NK-92 treated with Interleukin-12 subunit alpha and Interleukin-12 subunit beta, amount 100 ng/mL, for 24 hours (cell line): ENCODE data around the gene PRPF40A.
"Not testable (repeated sequence)": the region's sequence is repeated elsewhere in the genome, so short reads cannot be mapped to it uniquely, and the experiment has no call there.

ENCODE experiments used
- DNase-seq: peaks from one replicate; lab custom pipeline; 2025; lab: John Stamatoyannopoulos, UW

The PRPF40A gene

DNA sequence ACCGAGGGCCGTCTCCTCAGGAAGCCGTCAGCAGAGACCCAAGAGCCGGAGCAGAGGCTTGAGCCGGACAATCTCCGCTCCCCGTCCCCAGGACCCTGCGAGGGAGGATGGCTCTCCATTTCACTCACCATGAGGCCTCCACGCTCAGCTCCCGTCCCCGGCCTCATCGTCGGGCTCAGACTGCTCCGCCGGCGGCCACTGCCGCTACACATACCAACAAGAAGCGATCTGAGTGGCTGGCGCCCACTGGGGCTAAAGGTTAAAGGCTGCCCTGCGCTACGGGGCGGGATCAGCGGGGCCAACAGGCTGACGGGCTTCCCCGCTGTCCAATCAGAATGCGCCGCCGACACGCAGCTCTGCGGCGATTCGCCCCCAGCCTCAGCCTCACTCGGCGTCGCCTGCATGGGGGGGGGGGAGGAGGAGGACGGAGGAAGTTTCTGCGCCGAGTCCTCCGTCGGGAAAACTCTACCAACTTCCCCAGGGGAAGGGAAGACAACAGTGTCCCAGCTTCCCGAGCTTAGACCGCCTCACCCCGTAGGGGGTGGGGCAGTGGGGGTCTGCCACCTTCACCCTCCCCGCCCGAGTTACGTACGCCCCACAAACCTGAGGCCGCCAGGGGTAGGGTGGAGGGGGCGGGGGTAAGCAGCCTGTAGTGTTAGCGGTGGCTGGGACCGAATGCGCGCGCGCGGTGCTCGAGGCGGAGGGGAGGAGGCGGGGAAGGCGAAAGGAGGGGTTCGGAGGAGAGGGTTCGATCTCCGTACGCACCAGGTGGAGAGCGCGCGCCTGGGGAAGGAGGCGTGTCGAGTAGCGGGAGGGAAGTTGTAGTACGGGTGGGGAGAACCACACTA lies at the start of gene PRPF40A:
TSS of gene PRPF40A (minus strand) at position 234 of the 848 bp plus-strand sequence. CDS start at position 212, 22 bp downstream.
- peak; percentile 97 for DNase-seq

DNA sequence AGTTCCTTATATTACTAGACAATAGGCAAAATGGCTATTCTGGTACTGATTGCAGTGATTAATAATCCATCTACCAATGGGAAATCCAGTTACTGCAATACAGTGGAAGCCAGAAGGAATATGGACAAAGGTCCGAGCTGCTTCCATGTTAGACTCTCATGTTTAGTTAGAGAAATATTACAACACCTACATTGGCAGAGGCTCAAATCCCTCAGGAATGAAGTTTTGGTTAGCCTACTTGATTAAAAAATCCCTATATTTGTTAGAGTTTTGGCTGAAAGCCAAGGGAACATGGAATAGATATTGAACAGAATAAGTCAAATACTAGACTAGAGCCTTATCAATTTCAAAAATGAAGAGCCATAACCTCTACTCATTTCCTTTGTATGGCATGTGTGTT lies 49.7 kb upstream of the PRPF40A start:
- no peak for DNase-seq

DNA sequence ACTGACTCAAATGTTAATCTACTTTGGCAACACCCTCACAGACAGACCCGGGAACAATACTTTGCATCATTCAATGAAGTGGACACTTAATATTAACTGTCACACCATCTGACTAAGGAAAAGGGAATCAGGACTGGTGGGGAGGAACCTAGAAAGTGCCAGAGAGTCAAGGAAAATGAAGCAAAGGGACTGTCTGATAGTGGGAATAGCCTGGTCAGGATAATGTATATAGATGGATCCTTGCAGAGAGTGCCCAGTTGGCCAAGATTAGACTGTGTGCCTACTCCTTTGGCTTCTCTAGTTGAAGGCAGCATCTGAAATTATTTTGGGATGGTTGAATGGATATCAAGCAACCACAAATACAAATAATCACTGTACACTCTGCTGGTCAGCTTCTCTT lies 46.4 kb upstream of the PRPF40A start:
- DNase-seq, result no peak

DNA sequence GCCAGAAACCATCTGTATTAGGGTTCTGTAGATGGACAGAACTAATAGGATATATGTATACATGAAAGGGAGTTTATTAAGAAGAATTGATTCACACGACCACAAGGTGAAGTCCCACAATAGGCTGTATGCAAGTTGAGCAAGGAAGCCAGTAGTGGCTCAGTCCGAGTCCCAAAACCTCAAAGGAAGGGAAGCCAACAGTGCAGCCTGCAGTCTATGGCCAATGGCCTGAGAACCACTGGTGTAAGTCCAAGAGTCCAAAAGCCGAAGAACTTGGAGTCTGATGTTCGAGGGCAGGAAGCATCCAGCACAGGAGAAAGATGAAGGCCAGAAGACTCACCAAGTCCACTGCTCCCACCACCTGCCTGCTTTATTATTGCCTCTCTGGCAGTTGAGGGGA lies 45.9 kb upstream of the PRPF40A start:
- DNase-seq, result not testable (repeated sequence)

DNA sequence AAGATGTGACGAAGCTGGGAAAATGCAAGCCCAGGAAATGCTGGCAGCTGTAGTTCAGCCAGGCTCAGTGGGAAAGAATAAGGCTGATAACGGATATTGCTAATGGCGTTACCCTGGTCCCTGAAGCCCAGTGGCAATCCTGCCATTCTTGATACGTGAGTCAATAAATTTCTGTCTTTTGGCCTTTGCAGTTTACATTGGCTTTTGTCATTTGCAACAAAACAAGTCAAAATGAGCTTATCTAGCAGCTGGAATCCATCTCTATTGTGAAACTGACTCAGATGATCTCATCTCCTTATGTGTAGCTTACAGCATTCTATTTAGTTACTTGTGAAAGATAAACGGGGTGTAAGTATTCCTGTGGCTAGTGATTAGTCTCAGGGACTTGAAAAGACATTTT lies 44.9 kb upstream of the PRPF40A start:
- DNase-seq, result no peak

DNA sequence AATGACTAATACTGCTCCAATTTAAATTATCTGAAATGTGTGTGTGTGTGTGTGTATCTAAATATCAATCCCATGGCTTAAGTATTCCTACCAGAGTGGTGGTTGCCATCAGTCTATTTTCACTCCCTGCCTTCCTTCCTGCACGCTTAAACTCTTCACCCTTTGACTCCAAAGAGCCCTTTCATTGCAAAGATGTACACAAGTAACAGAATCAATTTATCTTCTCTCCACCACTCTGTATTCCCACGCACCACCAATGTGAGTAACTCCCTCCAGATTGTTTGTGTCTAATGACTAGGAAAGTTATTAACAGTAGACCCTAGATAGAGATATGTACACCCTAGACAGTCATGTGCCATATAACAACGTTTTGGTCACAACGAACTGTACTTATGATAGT lies 44.0 kb upstream of the PRPF40A start:
- no peak for DNase-seq

DNA sequence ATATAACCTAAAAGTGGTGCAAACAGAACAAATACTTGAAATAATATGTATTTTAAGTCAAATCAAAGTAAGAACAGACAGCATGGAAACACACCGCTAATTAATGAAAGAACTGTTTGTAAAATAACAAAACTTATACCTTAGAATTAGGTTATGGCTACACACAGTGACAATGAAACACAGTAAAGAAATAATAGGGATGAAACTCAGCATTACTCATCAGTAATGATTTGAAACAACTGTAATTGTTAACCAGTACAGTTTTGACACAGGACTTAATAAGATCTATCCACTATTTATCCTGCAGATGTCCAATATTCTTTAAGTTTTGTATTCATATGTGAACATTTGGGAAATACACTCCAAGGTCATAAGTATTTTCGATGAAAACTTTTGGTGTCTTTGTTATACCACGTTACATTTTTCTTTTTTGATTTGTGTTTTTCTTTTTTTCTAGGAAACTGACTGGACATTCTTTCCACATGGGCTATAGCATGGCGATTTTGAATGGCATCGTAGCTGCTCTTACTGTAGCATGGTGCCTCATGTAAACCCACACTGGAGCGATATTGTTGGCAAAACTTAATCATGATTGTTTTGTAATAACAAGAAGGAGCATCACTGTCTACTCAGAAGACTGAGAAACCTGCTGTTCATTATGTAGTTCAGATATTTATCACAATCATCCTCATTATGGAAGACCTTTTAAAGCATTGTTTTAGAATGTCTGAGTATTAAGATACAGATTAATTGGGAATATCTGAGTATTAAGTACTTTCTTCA lies 42.2 kb upstream of the PRPF40A start:
- DNase-seq, result no peak

DNA sequence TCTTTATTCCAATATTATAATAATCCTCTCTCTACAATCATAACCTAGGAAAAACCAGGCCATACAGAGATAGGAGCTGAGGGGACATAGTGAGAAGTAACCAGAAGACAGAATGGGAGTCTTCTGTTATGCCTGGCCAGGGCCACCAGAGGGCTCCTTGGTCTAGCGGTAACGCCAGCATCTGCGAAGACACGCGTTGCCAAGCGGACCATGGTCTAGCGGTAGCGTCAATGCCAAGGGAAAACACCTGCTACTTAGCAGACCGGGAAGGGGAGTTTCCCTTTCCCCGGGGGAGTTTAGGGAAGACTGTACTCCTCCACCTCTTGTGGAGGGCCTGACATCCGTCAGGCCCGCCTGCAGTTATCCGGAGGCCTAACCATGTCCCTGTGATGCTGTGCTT lies 37.8 kb upstream of the PRPF40A start:
- DNase-seq, result no peak

DNA sequence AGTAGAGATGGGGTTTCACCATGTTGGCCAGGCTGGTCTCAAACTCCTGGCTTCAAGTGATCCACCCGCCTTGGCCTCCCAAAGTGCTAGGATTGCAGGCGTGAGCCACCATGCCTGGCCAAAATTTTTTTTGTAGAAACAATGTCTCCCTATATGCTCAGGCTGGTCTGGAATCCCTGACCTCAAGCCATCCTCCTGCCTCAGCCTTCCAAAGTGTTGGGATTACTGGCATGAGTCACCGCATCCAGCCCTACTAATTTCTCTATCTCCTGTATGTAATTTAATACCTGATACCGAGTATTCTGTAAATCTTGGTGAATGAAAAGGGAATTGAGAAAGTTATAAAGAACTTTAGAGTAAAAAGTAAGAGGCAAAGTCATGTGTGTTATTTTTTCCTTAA lies 30.5 kb upstream of the PRPF40A start:
- DNase-seq, result not testable (repeated sequence)

DNA sequence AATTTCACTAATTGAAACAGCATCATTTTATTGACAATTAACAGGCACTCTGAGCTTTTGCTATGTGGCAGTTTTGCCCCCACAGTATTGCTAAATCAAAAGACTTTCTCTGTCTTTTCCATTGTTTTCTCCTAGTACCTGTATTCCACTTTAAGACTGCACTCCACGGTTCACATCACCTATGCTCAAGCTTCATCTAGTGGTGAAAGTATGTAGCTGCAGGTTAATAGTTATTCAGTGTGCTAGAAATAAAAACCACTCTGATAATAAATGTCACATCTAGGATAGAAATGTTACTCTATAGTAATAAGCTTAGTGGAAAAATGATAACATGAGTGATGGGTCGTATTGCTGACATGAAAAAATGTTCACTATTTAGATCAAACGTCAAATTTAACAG lies 25.7 kb upstream of the PRPF40A start:
- DNase-seq, result no peak

DNA sequence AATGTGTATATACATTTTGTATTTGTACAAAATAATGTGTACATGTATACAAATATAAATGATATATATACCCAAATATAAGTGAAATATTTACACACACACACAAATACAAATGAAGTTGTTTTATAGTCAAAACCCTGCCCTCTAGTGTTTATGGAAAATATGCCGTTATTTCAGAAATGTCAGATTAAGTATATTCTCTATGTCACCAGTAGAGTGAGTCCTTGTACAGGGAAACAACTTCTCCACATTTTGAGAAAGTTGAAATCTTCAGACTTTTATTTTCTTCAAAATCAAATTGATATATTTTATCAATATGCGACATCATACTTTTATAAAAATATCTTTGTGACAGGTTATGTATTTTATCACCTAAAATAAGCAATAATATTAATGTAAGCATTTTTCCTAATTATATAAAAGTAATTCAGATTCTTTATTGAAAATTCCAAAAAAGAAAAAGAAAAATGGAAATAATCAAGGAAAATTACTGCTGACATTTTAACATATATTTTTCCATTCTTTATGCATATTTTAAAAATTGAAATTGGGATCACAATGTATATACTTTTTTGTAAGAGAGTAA lies 23.6 kb upstream of the PRPF40A start:
- no peak for DNase-seq

DNA sequence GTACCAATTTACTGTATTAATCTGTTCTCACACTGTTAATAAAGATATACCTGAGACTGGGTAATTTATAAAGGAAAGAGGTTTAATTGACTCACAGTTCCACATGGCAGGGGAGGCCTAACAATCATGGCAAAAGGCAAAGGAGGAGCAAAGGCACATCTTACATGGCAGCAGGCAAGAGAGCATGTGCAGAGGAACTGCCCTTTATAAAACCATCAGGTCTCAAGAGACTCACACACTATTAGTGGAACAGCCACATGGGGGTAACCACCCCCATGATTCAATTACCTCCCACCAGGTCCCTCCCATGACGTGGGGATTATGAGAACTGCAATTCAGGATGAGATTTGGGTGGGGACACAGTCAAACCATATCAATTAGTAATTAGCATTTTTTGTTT lies 22.4 kb upstream of the PRPF40A start:
- DNase-seq, result not testable (repeated sequence)

DNA sequence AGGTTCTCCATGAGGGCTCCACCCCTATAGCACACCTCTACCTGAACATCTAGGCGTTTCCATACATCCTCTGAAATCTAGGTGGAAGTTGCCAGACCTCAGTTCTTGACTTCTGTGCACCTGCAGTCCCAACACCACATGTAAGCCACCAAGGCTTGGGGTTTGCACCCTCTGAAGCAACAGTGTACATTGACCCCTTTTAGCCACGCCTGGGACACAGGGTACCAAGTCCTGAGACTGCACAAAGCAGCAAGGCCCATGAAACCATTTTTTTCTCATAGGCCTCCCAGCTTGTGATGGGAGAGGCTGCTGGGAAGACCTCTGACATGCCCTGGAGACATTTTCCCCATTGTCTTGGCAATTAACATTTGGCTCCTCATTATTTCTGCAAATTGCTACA lies 21.2 kb upstream of the PRPF40A start:
- no peak for DNase-seq

DNA sequence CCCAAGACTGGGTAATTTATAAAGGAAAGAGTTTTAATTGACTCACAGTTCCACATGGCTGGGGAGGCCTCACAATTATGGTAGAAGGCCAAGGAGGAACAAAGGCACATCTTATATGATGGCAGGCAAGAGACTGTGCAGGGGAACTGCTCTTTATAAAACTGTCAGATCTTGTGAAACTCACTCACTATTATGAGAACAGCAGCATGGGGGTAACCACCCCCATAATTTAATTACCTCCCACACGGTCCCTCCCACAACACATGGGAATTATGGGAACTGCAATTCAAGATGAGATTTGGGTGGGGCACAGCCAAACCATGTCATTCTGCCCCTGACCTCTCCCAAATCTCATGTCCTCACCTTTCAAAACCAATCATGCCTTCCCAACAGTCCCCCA lies 20.2 kb upstream of the PRPF40A start:
- DNase-seq, result not testable (repeated sequence)

DNA sequence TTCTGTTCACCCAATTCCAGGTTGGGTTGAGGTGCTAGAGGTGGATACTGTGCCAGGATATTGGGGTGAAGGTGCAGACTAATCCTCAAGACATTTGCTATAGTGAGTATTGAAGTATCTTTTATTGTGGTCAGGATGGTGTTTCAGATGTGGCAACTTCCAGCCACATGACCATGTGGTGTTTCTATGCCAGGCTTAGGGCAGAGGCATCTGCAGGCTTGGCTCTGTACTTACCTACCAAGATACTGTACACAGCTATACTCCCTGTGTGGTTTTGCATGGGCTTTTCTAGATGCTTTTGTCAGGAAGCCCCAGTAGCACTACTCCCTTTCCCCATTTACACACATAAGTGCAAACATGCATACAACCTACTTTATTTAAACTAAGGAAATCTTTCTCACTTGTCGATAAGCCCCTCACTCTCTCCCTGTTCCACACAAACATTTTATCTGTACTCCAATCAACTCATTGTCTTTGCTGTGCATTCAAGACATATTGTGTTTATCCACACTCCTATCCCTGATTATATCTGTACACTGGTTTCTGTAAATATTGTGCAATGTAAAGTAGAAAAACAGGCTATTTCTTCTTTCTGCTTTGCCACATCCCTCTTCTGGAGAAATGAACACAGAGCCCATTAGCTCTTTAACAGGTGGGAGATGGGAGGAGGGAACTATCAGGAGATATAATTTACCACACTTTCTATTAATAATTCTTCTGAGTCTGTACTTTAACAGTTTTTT lies 13.5 kb upstream of the PRPF40A start:
- DNase-seq, result peak; percentile 53

DNA sequence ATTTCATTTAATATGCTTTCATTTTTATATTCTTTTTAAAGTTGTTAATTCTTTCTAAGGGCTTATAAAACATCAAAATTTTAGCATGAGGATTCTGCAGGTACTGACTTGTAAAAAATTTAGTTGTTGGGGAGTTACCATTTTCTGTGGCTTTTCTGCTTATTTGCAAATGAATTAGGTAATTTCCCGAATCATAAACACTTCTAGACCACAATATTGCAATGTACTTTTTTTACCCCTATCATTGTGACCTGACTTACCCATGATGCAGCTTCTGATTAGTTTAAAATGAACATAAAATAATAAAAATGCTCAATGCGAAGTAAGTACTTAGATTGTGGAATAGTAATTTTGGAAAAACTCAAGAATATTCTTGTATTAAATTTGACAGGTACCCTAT lies 12.6 kb upstream of the PRPF40A start:
- DNase-seq, result no peak

DNA sequence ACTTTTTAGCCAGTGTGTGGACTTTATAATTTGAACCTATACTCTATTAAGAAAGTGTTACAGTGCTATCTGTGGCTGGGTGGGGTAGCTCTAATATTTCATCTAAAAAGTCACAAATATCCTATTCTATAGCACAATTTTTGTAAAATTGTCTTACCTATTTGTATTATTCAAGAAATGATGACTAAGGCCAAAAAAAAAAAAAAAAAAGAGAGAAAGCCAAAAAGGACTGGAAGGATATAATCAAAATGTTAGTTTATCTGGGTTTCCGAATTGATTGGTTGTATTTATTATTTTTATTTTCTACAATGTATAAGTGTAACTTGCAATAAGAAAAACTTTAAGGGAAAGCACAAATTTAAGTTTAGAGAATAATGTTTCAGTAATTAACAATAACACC lies 6.7 kb upstream of the PRPF40A start:
- DNase-seq, result no peak

DNA sequence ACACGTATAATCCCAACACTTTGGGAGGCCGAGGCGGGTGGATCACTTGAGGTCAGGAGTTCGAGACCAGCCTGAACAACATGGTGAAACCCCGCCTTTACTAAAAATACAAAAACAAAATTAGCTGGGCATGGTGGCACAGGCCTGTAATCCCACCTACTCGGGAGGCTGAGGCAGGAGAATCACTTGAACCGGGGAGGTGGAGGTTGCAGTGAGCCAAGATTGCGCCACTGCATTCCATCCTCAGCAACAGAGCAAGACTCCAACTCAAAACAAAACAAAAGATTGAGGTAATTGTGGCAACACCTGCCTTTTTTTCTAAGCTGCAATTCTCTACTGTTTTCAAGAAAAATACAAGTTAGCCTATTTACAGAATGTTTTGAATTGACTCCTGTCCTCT lies 5.4 kb upstream of the PRPF40A start:
- DNase-seq, result not testable (repeated sequence)

DNA sequence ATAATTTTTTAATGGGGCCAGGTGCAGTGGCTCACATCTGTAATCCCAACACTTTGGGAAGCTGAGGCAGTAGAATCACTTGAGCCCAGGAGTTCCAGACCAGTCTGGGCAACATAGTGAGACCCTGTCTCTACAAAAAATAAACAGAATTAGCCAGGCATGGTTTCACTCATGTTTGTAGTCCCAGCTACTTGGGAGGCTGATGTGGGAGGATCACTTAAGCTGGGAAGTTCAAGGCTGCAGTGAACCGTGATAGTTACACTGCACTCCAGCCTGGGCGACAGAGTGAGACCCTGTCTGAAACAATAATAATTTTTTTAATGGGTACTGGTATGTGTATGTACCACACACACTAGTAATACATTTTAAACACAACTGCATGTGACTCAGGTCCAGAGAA lies 3.5 kb upstream of the PRPF40A start:
- DNase-seq, result no peak

DNA sequence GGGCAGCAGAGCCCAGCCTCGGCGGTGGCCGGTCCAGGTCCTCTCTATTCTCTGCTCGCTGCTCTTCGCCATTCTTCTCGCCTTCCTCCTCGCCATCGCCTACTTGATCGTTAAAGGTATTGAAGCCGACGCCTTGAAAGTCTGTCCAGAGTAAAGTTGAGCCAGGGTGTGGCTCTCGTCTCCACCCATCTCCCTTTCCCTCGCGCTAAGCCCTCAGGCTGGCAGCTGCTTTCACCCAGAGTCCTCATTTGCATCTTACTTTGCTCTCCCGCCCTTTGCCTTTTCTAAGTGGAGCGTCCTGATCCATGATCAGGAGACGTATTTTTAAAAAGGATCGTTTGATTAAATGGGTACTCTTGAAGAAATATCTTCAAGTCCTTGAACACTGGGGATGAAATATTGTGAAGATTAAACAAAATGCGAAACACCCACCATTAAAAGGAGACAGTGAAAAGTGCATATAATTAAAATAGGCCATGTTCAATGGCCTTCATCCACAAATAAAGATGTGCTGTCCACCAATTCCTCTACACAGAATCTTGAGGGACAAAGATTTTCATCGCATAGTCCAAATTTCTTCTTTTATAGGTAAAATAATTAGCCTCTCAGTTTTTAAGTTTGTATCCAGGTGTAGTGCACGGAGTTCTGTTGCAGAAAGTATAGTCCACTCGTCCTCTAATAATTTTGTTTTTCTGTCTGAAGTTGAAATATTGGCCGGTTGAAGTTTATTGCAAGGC lies 1.8 kb upstream of the PRPF40A start:
- peak; percentile 61 for DNase-seq

DNA sequence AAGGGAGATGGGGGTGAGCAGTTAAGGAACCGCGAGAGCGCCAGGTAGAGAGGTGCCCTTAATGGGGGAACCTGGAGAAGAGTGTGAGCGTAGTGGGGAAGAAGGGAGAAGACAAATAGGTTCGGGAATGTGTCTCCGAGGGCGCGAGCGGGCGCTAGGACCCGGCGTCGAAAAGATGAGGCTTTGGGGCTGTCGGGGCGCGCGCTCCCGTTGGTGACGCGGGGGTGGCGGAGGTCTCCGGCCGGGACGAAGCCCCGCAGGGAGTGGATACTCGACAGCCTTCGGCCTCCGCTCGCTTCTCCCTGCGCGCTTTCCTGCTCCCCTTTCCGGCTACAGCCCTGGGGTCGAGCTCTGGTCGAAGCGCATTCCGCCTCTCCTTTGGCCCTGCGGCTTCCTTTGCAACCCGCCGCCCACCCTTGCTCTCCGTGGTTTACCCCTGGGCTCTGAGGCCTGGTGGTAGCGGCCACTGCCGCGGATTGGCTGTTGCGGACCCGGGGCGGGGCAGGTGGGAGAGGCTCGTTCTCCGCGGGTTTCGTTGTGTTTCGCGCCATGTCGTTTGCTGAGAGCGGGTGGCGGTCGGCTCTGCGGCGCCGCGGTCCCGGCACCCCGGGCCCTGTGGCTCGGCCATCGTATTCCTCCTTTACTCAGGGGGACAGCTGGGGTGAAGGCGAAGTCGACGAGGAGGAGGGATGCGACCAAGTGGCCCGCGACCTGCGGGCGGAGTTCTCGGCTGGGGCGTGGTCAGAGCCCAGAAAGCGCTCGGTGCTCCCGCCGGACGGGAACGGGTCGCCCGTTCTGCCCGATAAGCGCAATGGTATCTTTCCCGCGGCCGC lies 1.0 kb upstream of the PRPF40A start, which contains the start of gene ARL6IP6:
TSS of gene ARL6IP6 (plus strand) at position 545 of the 833 bp plus-strand sequence. CDS start at position 550, 5 bp downstream.
- DNase-seq, result peak; percentile 92
